Vagina (tissue), 2 donors: ENCODE results near the gene USP54.

Experiments
- POLR2AphosphoS5 ChIP-seq, 2 donors: sonication (generic); formaldehyde crosslinking; IDR thresholded peaks; one replicate each; pipeline ENCODE4 v1.9.0; 2017; ENCODE audit warnings: antibody characterized with exemption in 2 of 2, mild to moderate bottlenecking in 2 of 2, low read depth in 1 of 2; ENCODE audit not compliant: insufficient read depth in 1 of 2
- TF ChIP-seq, protein P1 (sequence below), 3 experiments: fragments of 450-650 bp in 2 of 3; fragments of 200-600 bp in 1 of 3; sonication (generic) in 1 of 3; IDR thresholded peaks; one replicate each; pipeline ENCODE4 v1.5.1; 2017 to 2019; ENCODE audit warnings: antibody characterized with exemption in 3 of 3, mild to moderate bottlenecking in 2 of 3, moderate library complexity in 2 of 3

- TF ChIP-seq, protein P1, sequence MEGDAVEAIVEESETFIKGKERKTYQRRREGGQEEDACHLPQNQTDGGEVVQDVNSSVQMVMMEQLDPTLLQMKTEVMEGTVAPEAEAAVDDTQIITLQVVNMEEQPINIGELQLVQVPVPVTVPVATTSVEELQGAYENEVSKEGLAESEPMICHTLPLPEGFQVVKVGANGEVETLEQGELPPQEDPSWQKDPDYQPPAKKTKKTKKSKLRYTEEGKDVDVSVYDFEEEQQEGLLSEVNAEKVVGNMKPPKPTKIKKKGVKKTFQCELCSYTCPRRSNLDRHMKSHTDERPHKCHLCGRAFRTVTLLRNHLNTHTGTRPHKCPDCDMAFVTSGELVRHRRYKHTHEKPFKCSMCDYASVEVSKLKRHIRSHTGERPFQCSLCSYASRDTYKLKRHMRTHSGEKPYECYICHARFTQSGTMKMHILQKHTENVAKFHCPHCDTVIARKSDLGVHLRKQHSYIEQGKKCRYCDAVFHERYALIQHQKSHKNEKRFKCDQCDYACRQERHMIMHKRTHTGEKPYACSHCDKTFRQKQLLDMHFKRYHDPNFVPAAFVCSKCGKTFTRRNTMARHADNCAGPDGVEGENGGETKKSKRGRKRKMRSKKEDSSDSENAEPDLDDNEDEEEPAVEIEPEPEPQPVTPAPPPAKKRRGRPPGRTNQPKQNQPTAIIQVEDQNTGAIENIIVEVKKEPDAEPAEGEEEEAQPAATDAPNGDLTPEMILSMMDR (IDR thresholded peaks at IDR 0.05): no peak
- no peak for TF ChIP-seq POLR2AphosphoS5 (IDR thresholded peaks at IDR 0.05; ENCODE audit: insufficient read depth in 1 of 2, low read depth in 1 of 2)
Measured at GRCh38 chr10:73629165-73629564, 38.0 kb upstream of the USP54 start.
